Measurements from ENCODE around the gene DLAT.

GRCh38 chr11:112024178-112024772, 933 bp upstream of the DLAT start:
- no peak for TF ChIP-seq CTCF (IDR thresholded peaks at IDR 0.05)
- TF ChIP-seq POLR2A (IDR thresholded peaks at IDR 0.05) = no peak
- no peak for TF ChIP-seq POLR2AphosphoS5 (IDR thresholded peaks at IDR 0.05; ENCODE audit: insufficient read depth in 1 of 2, low read depth in 1 of 2)

Data from vagina (tissue), 2 donors.